ENCODE results near the gene PCNX1. TPM values are rescaled to one million over a fixed set of nuclear protein-coding genes. Genes with fewer than 3 reads are reported as not detected.

PCNX1 gene
- total and polyA plus RNA-seq, 9 of the 15 experiments (the other 6 are each of a cell fraction or from before 2014, with no cell fraction given): 0.30 to 4.5 (median 2.3) TPM

- TF ChIP-seq USF1 (CRISPR knock-in tag; IDR thresholded peaks at IDR 0.05) (no peak), TBL1XR1 (IDR thresholded peaks at IDR 0.05; ENCODE audit: low read length in 2 of 2) (peak in 1 of 2 experiments; percentile 26; a peak in 1 of 4 replicates), RBM25 (IDR thresholded peaks at IDR 0.05; ENCODE audit: low read depth, low read length, severe bottlenecking) (no peak), TEAD2 (tag; IDR thresholded peaks at IDR 0.05) (no peak), SOX6 (IDR thresholded peaks at IDR 0.05) (peak; percentile 63), HNRNPL (IDR thresholded peaks at IDR 0.05; ENCODE audit: low read depth, low read length) (no peak), PTBP1 (IDR thresholded peaks at IDR 0.05; ENCODE audit: low read depth, low read length) (no peak), FOXK2 (conservative IDR thresholded peaks at IDR 0.05 in 1 of 2, IDR thresholded peaks at IDR 0.05 in 1 of 2; ENCODE audit: low read depth in 2 of 2) (peak; percentile 32 to 44; a peak in 1 of 4 replicates), MYBL2 (IDR thresholded peaks at IDR 0.05; ENCODE audit: low read depth) (no peak), MYBL2 (CRISPR knock-in tag; IDR thresholded peaks at IDR 0.05; ENCODE audit: borderline replicate concordance) (no peak), NFATC3 (IDR thresholded peaks at IDR 0.05) (no peak), CCAR2 (IDR thresholded peaks at IDR 0.05; ENCODE audit: low read depth, low read length) (no peak), RCOR1 (IDR thresholded peaks at IDR 0.05; ENCODE audit: borderline replicate concordance in 1 of 2, low read depth in 2 of 2, low read length in 2 of 2) (peak in 1 of 2 experiments; percentile 37; a peak in 1 of 4 replicates), ZNF395 (CRISPR knock-in tag; IDR thresholded peaks at IDR 0.05) (no peak), MCM5 (IDR thresholded peaks at IDR 0.05; ENCODE audit: low read depth) (no peak), STAT6 (CRISPR knock-in tag; IDR thresholded peaks at IDR 0.05) (no peak), POLR2H (tag; IDR thresholded peaks at IDR 0.05; ENCODE audit: low read depth) (peak; percentile 53), ZKSCAN1 (IDR thresholded peaks at IDR 0.05; ENCODE audit: low read depth, low read length) (peak; percentile 27; the same call in 1 of the 2 replicates), LEF1 (IDR thresholded peaks at IDR 0.05) (peak; percentile 62), RNF2 (IDR thresholded peaks at IDR 0.05) (peak; percentile 77; the same call in 1 of the 2 replicates), NR4A1 (CRISPR knock-in tag; IDR thresholded peaks at IDR 0.05) (no peak), NR4A1 (tag; IDR thresholded peaks at IDR 0.05) (no peak), ZNF583 (CRISPR knock-in tag; IDR thresholded peaks at IDR 0.05) (no peak), MLLT1 (IDR thresholded peaks at IDR 0.05) (0 out of 4 replicates have a peak, but pooled peaks of 1 of the 2 experiments have one; percentile 29)
Observed at GRCh38 chr14:71130491-71131179, 223.4 kb downstream of the PCNX1 start (continued).
